ENCODE measurements around the gene NFATC2IP. TPM values are rescaled to one million over a fixed set of nuclear protein-coding genes. Genes with fewer than 3 reads are reported as not detected.

The NFATC2IP gene
- total and polyA plus RNA-seq, 2 of the 13 experiments (the other 11 are each of a cell fraction or from before 2014, with no cell fraction given) = 32.1 to 48.5 TPM

GRCh38 chr16:28910086-28911031 is 40.4 kb upstream of the NFATC2IP start:
- H3K9me3 ChIP-seq (ENCODE audit: low read length) = no peaks in the 10 kb centered on the region
- BruUV-seq (replicated peaks) = no TSS peak
- H4K20me1 ChIP-seq (ENCODE audit: insufficient read depth, low read length) = no peaks in the 10 kb centered on the region
- H3K4me2 ChIP-seq (ENCODE audit: low read depth, low read length) = no peak overlapping the region
- H3K4me1 ChIP-seq (ENCODE audit: insufficient read depth, low read length) = no peaks in the 10 kb centered on the region
- H3K4me3 ChIP-seq (replicated peaks in 1 of 3; ENCODE audit: insufficient read depth in 1 of 3, low read depth in 2 of 3, low read length in 3 of 3) = no peak overlapping the region
- DNase-seq (ENCODE audit: low spot score) = no peak
- in situ Hi-C loops (cut with HindIII; ENCODE audit: extremely low pct_ligation_motif_present, low pct_unique_long_range_greater_than_20kb) (no loop called here), intact Hi-C loops (cut with micrococcal nuclease; ENCODE audit: unreplicated experiment) (no loop called here)
- H2AFZ ChIP-seq (ENCODE audit: low read length) = no peak overlapping the region
- CTCF ChIA-PET (ENCODE audit: low intra/inter-chr PET ratio, low total read pairs) = no interaction called here
- H3K79me2 ChIP-seq (ENCODE audit: insufficient read depth, low read length) = no peaks in the 10 kb centered on the region
- WGBS (ENCODE audit: low lambda C conversion rate) = 85% methylated on average over 16 of the region's 19 CpGs
- POLR2A ChIA-PET = interaction anchor here (0.7 kb wide), 1 partner anchor 94 kb away, joined by 3 read pairs; no protein-coding TSS in a partner anchor
- H3K27me3 ChIP-seq (ENCODE audit: control insufficient read depth in 1 of 2, insufficient read depth in 2 of 2, low read length in 2 of 2) = no peaks in the 10 kb centered on the region
- H3K36me3 ChIP-seq (replicated peaks in 1 of 2; ENCODE audit: control insufficient read depth in 1 of 2, insufficient read depth in 2 of 2, low read length in 2 of 2) = peaks cover 8 to 16% of the 10 kb centered on the region in 2 experiments; a peak in 2 of 5 replicates
- no peak for FAIRE-seq
- H3K27ac ChIP-seq (ENCODE audit: extremely low read length, insufficient read depth, low read length) = no peak overlapping the region
- peak; percentile 23; the same call in 1 of the 2 replicates for TF ChIP-seq ZNF687 (CRISPR knock-in tag; IDR thresholded peaks at IDR 0.05)
- TF ChIP-seq AGO2 (optimal IDR thresholded peaks at IDR 0.05; ENCODE audit: low read depth, low read length) = peak; percentile 28
- no peak for TF ChIP-seq NR2F2 (IDR thresholded peaks at IDR 0.05; ENCODE audit: borderline replicate concordance, low read depth)
- H3K9ac ChIP-seq (ENCODE audit: insufficient read depth, low read depth, low read length) = no peak overlapping the region
- ATAC-seq = no peak

Measured in HepG2 (cell line).